ENCODE data around the gene PTPN5.

- TF ChIP-seq TAF1 (IDR thresholded peaks at IDR 0.05; ENCODE audit: borderline replicate concordance, low read depth, low read length), result no peak
- no peak for TF ChIP-seq POLR2AphosphoS5 (IDR thresholded peaks at IDR 0.05; ENCODE audit: low read depth, low read length)
Observed at GRCh38 chr11:18778468-18778867, 13.1 kb downstream of the PTPN5 start.

All from GM12892 (cell line).